ENCODE results near the gene ZSCAN20.

GRCh38 chr1:33524586-33524985 is 52.1 kb downstream of the ZSCAN20 start:
- no peak for TF ChIP-seq CTCF (conservative IDR thresholded peaks at IDR 0.05)
- no peak for TF ChIP-seq ZFX (IDR thresholded peaks at IDR 0.05)
